HEK293T (cell line): ENCODE data around the gene SLAMF9.

ENCODE experiments used
- CTCF ChIA-PET: fragments of 350-600 bp; formaldehyde crosslinking; extraction: SDS; loops from one replicate; lab custom pipeline; 2021; ENCODE audit warnings: antibody characterized with exemption, inconsistent platforms; lab: Yijun Ruan, JAX
- POLR2A ChIA-PET: fragments of 350-600 bp; formaldehyde crosslinking; extraction: SDS; loops from one replicate; lab custom pipeline; 2020; ENCODE audit warnings: antibody characterized with exemption, inconsistent platforms; lab: Yijun Ruan, JAX
- DNase-seq: peaks from one replicate; pipeline ENCODE4 v3.0.0; 2012; ENCODE audit warnings: mixed read lengths; ENCODE audit errors: extremely low spot score
- ARNT ChIP-seq: fragments of 450-650 bp; IDR thresholded peaks from 2 replicates; pipeline ENCODE4 v1.6.1; 2017; ENCODE audit warnings: mild to moderate bottlenecking
- BHLHE40 ChIP-seq: fragments of 450-650 bp; IDR thresholded peaks from 2 replicates; pipeline ENCODE4 v1.6.1; 2016; ENCODE audit warnings: mild to moderate bottlenecking, moderate library complexity, borderline replicate concordance
- CTBP1 ChIP-seq: fragments of 450-650 bp; IDR thresholded peaks from 2 replicates; pipeline ENCODE4 v1.6.1; 2016; ENCODE audit warnings: borderline replicate concordance
- ELF4 ChIP-seq: fragments of 450-650 bp; IDR thresholded peaks from 2 replicates; pipeline ENCODE4 v1.6.1; 2017; ENCODE audit warnings: antibody characterized with exemption
- FOXA1 ChIP-seq: fragments of 450-650 bp; IDR thresholded peaks from 2 replicates; pipeline ENCODE4 v1.6.1; 2016; ENCODE audit warnings: mild to moderate bottlenecking
- FOXK2 ChIP-seq: fragments of 450-650 bp; IDR thresholded peaks from 2 replicates; pipeline ENCODE4 v1.6.1; 2016; ENCODE audit warnings: mild to moderate bottlenecking
- FOXM1 ChIP-seq: fragments of 450-650 bp; IDR thresholded peaks from 2 replicates; pipeline ENCODE4 v1.6.1; 2017; ENCODE audit warnings: mild to moderate bottlenecking, borderline replicate concordance
- HDGF ChIP-seq: fragments of 450-650 bp; IDR thresholded peaks from 2 replicates; pipeline ENCODE4 v1.6.1; 2017; ENCODE audit warnings: antibody characterized with exemption, borderline replicate concordance
- L3MBTL2 ChIP-seq: fragments of 450-650 bp; conservative IDR thresholded peaks from 2 replicates; pipeline ENCODE4 v1.6.1; 2016; ENCODE audit warnings: mild to moderate bottlenecking
- LEF1 ChIP-seq: fragments of 450-650 bp; IDR thresholded peaks from 2 replicates; pipeline ENCODE4 v1.6.1; 2017; ENCODE audit warnings: mild to moderate bottlenecking, borderline replicate concordance
- NFRKB ChIP-seq: fragments of 450-650 bp; IDR thresholded peaks from 2 replicates; pipeline ENCODE4 v1.6.1; 2016; ENCODE audit warnings: mild to moderate bottlenecking, moderate library complexity
- SP1 ChIP-seq: fragments of 450-650 bp; IDR thresholded peaks from 2 replicates; pipeline ENCODE4 v1.6.1; 2017
- SUZ12 ChIP-seq: fragments of 450-650 bp; IDR thresholded peaks from 2 replicates; pipeline ENCODE4 v1.6.1; 2016; ENCODE audit warnings: mild to moderate bottlenecking
- TARDBP ChIP-seq: fragments of 450-650 bp; IDR thresholded peaks from 2 replicates; pipeline ENCODE4 v1.6.1; 2016
- ZNF384 ChIP-seq: fragments of 450-650 bp; IDR thresholded peaks from 2 replicates; pipeline ENCODE4 v1.6.1; 2016
- TF ChIP-seq, protein P1 (sequence below): fragments of 450-650 bp; IDR thresholded peaks from 2 replicates; pipeline ENCODE4 v1.6.1; 2016

The SLAMF9 gene

DNA sequence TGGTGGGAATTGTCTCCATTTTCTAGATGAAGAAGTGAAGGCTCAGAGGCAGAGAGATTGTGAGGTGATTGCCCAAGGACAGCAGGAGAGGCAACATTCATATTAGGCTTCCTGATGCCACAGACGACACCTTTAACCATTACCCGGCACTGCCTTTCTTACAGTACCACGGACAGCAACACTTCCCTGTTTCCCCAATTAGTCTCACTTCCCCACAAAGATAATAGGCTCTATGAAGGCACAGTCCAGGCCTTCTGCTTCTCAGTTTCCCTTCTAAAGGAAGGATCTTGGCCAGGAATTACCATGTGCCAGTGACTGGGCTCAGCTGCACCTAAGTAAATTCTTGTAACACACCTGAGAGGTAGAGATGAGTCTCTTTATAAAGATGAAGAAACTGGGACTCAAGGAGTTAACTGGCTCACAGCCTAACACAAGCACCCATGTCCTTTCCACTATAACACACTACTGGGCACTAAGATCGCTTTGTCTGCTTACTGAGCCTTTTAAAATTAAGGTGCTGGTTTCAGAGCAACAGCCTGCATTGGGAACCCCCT, 18.2 kb downstream of the SLAMF9 start:
- TF ChIP-seq ZNF384 = no peak
- TF ChIP-seq, protein P1, sequence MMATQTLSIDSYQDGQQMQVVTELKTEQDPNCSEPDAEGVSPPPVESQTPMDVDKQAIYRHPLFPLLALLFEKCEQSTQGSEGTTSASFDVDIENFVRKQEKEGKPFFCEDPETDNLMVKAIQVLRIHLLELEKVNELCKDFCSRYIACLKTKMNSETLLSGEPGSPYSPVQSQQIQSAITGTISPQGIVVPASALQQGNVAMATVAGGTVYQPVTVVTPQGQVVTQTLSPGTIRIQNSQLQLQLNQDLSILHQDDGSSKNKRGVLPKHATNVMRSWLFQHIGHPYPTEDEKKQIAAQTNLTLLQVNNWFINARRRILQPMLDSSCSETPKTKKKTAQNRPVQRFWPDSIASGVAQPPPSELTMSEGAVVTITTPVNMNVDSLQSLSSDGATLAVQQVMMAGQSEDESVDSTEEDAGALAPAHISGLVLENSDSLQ = no peak
- no peak for TF ChIP-seq TARDBP
- TF ChIP-seq CTBP1 = no peak
- TF ChIP-seq FOXK2 = no peak
- TF ChIP-seq L3MBTL2 = no peak
- TF ChIP-seq SUZ12 = no peak
- TF ChIP-seq HDGF = no peak
- no peak for TF ChIP-seq LEF1
- no peak for TF ChIP-seq BHLHE40
- no peak for TF ChIP-seq FOXM1
- no peak for TF ChIP-seq ARNT
- no peak for TF ChIP-seq FOXA1
- no peak for TF ChIP-seq ELF4
- TF ChIP-seq NFRKB = no peak
- no peak for TF ChIP-seq SP1
- no peak for DNase-seq
- ChIA-PET POLR2A (interaction anchor here (3.8 kb wide), 1 partner anchor 11 kb away, joined by 14 read pairs; the partner anchor contains the start of gene TAGLN2), CTCF (interaction anchor here (1.1 to 9.6 kb wide), 2 partner anchors 70 to 84 kb away, joined by 3 to 60 read pairs; no protein-coding TSS in a partner anchor)

DNA sequence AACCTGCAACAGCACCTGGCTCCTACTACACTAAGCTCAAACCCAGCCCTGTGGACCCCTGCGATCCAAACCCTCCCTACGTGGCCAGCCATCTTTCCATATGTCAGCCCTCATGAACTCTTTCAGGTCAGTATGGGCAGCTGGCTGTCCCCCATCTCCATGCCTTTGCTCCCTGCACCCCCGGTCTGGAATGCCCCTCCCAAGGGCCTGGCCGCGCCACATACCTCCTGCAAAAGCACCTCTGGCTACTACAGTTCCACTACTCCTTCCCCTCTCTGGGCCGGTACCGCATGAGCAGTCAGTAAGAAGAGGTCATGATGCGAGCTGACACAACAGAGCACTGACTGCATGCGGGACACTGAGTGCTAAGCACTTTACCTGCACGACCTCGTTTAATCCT, 18.7 kb downstream of the SLAMF9 start:
- POLR2A ChIA-PET = interaction anchor here (3.8 kb wide), 1 partner anchor 11 kb away, joined by 14 read pairs; the partner anchor contains the start of gene TAGLN2
- DNase-seq = no peak
- TF ChIP-seq LEF1 (no peak), CTBP1 (no peak), ELF4 (no peak), HDGF (no peak), TARDBP (no peak), L3MBTL2 (no peak), NFRKB (no peak), ARNT (no peak)
- TF ChIP-seq, protein P1 = no peak
- CTCF ChIA-PET = interaction anchor here (9.6 kb wide), 1 partner anchor 71 kb away, joined by 60 read pairs; no protein-coding TSS in a partner anchor

DNA sequence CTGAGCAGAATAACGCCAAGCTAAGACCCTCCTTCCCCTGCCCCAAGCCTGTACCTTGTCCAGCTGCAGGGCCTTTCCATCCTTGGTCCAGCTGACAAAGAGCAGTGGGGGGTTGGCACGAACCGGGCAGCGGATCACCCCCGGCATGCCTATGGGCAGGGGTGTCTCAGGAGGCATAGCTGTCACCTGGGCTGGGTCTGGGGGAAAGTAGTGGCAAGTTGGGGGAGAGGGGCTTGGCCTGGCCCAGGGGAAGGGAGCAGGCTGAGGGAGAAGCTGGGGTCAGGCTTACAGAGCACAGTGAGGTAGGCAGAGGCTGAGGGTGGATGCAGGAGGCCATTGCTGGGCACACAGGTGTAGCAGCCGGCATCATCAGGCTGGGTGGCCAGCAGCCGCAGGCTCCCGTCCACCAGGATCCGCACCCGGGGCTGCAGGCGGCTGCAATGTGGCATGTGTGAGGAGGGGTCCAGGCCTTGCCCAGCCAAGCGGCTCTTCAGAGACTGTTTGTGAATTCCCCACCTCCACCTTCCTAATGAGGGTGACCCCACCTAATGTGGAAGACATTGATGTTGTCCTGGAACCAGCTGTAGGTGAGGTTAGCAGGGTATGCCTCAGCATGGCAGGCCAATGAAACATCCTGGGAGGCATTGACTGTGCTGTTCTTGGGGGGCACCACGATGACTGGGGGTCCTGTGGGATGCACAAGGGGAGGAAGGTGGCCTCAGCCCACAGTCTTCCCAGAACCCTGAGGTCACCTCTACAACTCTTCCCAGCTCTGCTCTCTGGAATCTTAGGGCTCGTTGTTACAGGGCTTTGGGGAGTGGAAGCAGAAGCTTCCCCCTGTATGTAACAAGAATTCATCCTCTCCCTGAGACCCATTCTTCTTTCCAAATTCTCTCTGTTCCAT, 19.6 kb downstream of the SLAMF9 start:
- CTCF ChIA-PET = interaction anchor here (1.8 to 9.6 kb wide), 2 partner anchors 12 to 72 kb away, joined by 4 to 60 read pairs; partner anchors contain the start of gene IGSF9
- no peak for DNase-seq
- POLR2A ChIA-PET = interaction anchor here (1.6 to 3.8 kb wide), 2 partner anchors 10 to 73 kb away, joined by 3 to 14 read pairs; partner anchors contain the start of gene TAGLN2
- no peak for TF ChIP-seq SUZ12
- TF ChIP-seq NFRKB = no peak
- TF ChIP-seq, protein P1 = no peak
- TF ChIP-seq FOXA1 = no peak
- TF ChIP-seq ELF4 = no peak
- TF ChIP-seq ARNT = no peak
- TF ChIP-seq HDGF = no peak
- no peak for TF ChIP-seq BHLHE40
- TF ChIP-seq FOXM1 = no peak
- no peak for TF ChIP-seq CTBP1
- TF ChIP-seq LEF1 = no peak
- TF ChIP-seq SP1 = no peak
- TF ChIP-seq L3MBTL2 = no peak
- no peak for TF ChIP-seq FOXK2
- no peak for TF ChIP-seq TARDBP
- no peak for TF ChIP-seq ZNF384

DNA sequence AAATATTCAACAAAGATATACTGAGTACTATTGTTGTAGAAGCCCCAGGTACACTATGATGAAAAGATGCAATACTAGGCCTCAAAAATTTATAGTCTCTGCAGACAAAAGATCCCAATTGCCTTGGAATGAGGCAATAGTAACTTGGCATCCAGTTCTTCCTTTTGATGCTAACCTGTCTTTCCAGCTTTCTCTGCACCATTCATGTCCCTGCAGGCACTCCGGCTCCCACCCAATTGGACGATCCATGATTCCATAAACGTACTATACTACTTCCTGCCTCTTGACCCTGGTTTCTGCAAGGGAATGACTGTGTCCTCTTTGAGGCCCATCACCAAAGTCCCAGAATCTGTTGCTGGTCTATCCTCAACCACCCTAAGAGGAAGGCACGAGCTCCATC, 20.7 kb downstream of the SLAMF9 start:
- POLR2A ChIA-PET = interaction anchor here (1.6 to 3.8 kb wide), 2 partner anchors 9 to 74 kb away, joined by 3 to 14 read pairs; partner anchors contain the start of gene TAGLN2
- TF ChIP-seq ARNT = no peak
- no peak for TF ChIP-seq HDGF
- TF ChIP-seq SP1 = no peak
- TF ChIP-seq SUZ12 = no peak
- TF ChIP-seq FOXM1 = no peak
- TF ChIP-seq TARDBP = no peak
- no peak for TF ChIP-seq ELF4
- TF ChIP-seq CTBP1 = no peak
- no peak for TF ChIP-seq FOXK2
- no peak for TF ChIP-seq L3MBTL2
- TF ChIP-seq, protein P1 = no peak
- TF ChIP-seq FOXA1 = no peak
- TF ChIP-seq LEF1 = no peak
- TF ChIP-seq ZNF384 = no peak
- TF ChIP-seq BHLHE40 = no peak
- TF ChIP-seq NFRKB = no peak
- no peak for DNase-seq
- CTCF ChIA-PET = interaction anchor here (1.8 to 9.6 kb wide), 2 partner anchors 13 to 73 kb away, joined by 4 to 60 read pairs; partner anchors contain the start of gene IGSF9
